DOHH2 (cell line): ENCODE measurements around the gene BIRC7.

Source experiments
- H3F3A ChIP-seq: fragments of 200-600 bp; sonication (generic), shearing (Covaris generic); 2 replicates; pipeline ENCODE4 v1.6.0; 2016; ENCODE audit warnings: antibody characterized with exemption, mild to moderate bottlenecking; ENCODE audit not compliant: control insufficient read depth, insufficient read depth
- H3K27ac ChIP-seq: fragments of 200-600 bp; sonication (generic); 2 replicates; pipeline ENCODE4 v1.5.1; 2014; ENCODE audit warnings: low read depth, mild to moderate bottlenecking, low read length, moderate library complexity
- H3K27me3 ChIP-seq: fragments of 200-600 bp; sonication (generic); 2 replicates; pipeline ENCODE4 v1.6.1; 2014; ENCODE audit warnings: mild to moderate bottlenecking, low read length, mixed read lengths; ENCODE audit not compliant: control insufficient read depth
- H3K36me3 ChIP-seq: fragments of 200-600 bp; sonication (generic); 2 replicates; pipeline ENCODE4 v1.6.1; 2014; ENCODE audit warnings: mild to moderate bottlenecking, low read length, moderate library complexity, mixed read lengths; ENCODE audit not compliant: control insufficient read depth
- H3K4me1 ChIP-seq: fragments of 200-600 bp; sonication (generic); 2 replicates; pipeline ENCODE4 v1.6.1; 2014; ENCODE audit warnings: mild to moderate bottlenecking, low read length, mixed read lengths; ENCODE audit not compliant: control insufficient read depth
- H3K4me2 ChIP-seq: fragments of 200-600 bp; sonication (generic); 2 replicates; pipeline ENCODE4 v1.6.0; 2014; ENCODE audit warnings: mild to moderate bottlenecking, low read length, moderate library complexity
- H3K4me3 ChIP-seq: fragments of 200-600 bp; sonication (generic); 2 replicates; pipeline ENCODE4 v1.5.1; 2014; ENCODE audit warnings: mild to moderate bottlenecking, low read length, mixed read lengths
- H3K79me2 ChIP-seq: fragments of 200-600 bp; sonication (generic); 2 replicates; pipeline ENCODE4 v1.6.1; 2014; ENCODE audit warnings: mild to moderate bottlenecking, low read length, mixed read lengths; ENCODE audit not compliant: control insufficient read depth
- H3K9me2 ChIP-seq: fragments of 200-600 bp; sonication (generic); replicated peaks from 2 replicates; pipeline ENCODE4 v1.6.1; 2014; ENCODE audit warnings: mild to moderate bottlenecking, low read length, mixed read lengths; ENCODE audit not compliant: control insufficient read depth
- H3K9me3 ChIP-seq: fragments of 200-600 bp; sonication (generic); 2 replicates; pipeline ENCODE4 v1.6.1; 2014; ENCODE audit warnings: antibody characterized with exemption, low read length, mixed read lengths; ENCODE audit not compliant: control insufficient read depth, insufficient read depth
- H4K20me1 ChIP-seq: fragments of 200-600 bp; sonication (generic); 2 replicates; pipeline ENCODE4 v1.6.0; 2014; ENCODE audit warnings: low read depth, mild to moderate bottlenecking, antibody characterized with exemption, low read length, moderate library complexity; ENCODE audit not compliant: control insufficient read depth, insufficient read depth
- EZH2phosphoT487 ChIP-seq: fragments of 200-600 bp; sonication (generic); IDR thresholded peaks from 2 replicates; pipeline ENCODE4 v1.6.1; 2017; ENCODE audit warnings: borderline replicate concordance, mild to moderate bottlenecking, antibody characterized with exemption, low read length, moderate library complexity, mixed read lengths
- TF ChIP-seq, protein P1 (sequence below): fragments of 200-600 bp; sonication (generic); IDR thresholded peaks from one replicate; pipeline ENCODE4 v1.5.1; 2014; ENCODE audit warnings: antibody characterized with exemption, mild to moderate bottlenecking, low read depth, low read length; ENCODE audit not compliant: poor library complexity, severe bottlenecking

Gene BIRC7

DNA sequence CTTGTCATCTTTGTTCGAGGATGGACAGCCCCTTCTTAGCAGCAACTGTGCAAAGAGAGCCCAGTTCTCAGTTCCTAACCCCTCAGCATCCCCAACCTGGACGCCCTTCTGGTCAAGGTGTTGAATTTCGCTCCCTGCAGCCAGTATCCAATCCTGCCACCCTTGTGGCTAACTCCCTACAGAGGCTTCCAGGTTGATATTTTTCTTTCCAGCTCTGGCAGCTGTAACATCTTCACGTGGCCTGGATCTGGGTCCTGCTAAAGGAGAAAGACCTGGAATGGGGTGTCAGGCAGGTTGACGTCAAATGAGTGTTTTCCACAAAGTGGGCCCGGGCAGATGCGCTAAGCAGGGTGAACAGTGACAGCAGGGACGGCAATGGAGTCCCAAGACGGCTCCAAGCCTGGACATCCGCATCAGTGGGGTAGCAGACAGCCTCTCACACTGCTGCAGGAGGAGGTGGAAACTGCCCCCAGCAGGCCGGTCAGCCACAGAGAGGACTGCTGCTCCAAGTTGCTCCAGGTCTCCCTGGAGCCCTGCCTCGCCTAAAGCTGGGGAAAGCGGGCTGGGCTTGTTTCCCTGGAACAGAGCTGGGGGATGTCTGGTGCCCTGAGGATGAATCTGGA, 18.7 kb upstream of the BIRC7 start:
- peaks cover 28% of the 10 kb centered on the region for H3K4me1 ChIP-seq
- H3K79me2 ChIP-seq = peaks cover 40% of the 10 kb centered on the region
- H3K27me3 ChIP-seq = no peaks in the 10 kb centered on the region
- peak overlapping the region; percentile 83 for H3K4me3 ChIP-seq
- H4K20me1 ChIP-seq = peaks cover 28% of the 10 kb centered on the region
- no peak for TF ChIP-seq EZH2phosphoT487
- TF ChIP-seq, protein P1, sequence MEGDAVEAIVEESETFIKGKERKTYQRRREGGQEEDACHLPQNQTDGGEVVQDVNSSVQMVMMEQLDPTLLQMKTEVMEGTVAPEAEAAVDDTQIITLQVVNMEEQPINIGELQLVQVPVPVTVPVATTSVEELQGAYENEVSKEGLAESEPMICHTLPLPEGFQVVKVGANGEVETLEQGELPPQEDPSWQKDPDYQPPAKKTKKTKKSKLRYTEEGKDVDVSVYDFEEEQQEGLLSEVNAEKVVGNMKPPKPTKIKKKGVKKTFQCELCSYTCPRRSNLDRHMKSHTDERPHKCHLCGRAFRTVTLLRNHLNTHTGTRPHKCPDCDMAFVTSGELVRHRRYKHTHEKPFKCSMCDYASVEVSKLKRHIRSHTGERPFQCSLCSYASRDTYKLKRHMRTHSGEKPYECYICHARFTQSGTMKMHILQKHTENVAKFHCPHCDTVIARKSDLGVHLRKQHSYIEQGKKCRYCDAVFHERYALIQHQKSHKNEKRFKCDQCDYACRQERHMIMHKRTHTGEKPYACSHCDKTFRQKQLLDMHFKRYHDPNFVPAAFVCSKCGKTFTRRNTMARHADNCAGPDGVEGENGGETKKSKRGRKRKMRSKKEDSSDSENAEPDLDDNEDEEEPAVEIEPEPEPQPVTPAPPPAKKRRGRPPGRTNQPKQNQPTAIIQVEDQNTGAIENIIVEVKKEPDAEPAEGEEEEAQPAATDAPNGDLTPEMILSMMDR = no peak
- peak overlapping the region; percentile 38; the same call in 1 of the 2 replicates for H3K27ac ChIP-seq
- peak overlapping the region; percentile 96 for H3K4me2 ChIP-seq
- no peaks in the 10 kb centered on the region for H3K9me2 ChIP-seq
- no peaks in the 10 kb centered on the region for H3F3A ChIP-seq
- no peaks in the 10 kb centered on the region for H3K9me3 ChIP-seq
- H3K36me3 ChIP-seq = peaks cover 37% of the 10 kb centered on the region

DNA sequence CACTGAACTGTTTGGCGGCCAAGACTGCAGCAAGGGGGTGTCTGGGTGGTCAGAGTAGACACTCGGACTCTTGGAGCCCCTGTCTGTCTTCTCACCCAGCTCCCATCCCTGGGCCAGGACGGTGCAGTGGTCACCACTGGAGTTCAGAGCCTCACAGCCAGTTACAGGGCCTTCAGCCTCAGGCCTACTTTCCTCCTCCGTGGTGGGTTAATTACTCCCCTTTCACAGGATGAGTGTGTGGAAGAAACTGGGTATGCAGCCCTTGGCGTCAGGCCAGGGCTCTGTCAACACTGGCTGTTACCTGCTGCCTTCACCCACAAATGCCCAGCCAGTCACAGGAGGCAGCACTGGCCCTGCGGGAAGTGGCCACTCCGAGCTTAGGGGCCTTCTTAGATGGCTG, 18.0 kb upstream of the BIRC7 start:
- Histone ChIP-seq H4K20me1 (peaks cover 20% of the 10 kb centered on the region), H3K27ac (no peak overlapping the region), H3K9me2 (no peaks in the 10 kb centered on the region), H3F3A (no peaks in the 10 kb centered on the region), H3K79me2 (peaks cover 33% of the 10 kb centered on the region), H3K4me1 (peaks cover 28% of the 10 kb centered on the region), H3K4me2 (no peak overlapping the region), H3K27me3 (no peaks in the 10 kb centered on the region), H3K9me3 (no peaks in the 10 kb centered on the region), H3K36me3 (peaks cover 30% of the 10 kb centered on the region), H3K4me3 (no peak overlapping the region)
- TF ChIP-seq, protein P1 = no peak
- TF ChIP-seq EZH2phosphoT487 = no peak

DNA sequence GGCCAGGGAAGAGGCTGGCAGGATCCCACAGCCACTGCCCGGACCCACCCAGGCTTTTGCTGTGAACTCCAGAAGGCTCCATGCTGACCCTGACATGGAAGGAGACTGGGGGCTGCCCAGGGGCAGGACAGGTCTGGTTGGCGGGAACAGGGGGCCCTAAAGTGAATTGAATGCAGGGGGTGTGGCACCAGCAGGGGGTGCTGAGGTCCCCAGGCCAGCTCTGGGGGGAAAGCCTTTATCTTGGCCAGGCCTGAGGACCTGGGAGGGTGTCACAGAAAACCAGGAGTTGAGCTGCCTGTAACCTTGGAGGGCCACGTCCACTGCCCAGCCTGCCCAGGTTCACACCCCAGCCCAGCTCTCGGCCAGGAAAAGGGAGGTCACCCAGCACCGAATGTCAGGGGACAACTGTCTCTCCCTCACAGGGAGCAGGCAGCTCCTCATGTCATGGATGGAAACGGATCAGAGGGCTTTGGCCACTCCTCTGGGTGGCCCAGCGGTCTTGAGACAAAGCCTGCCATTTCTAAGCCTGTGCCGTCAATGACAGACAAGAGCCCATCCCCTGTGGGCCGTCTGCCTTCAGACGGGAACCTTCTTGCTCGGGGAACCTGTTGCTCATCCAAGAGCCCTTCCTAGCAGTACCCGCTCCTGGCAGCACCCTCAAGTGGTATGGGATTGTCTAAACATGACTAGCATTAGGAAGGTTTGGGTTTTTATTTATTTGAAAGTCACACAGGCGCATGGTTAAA, 16.8 kb upstream of the BIRC7 start:
- no peaks in the 10 kb centered on the region for H3K9me2 ChIP-seq
- no peaks in the 10 kb centered on the region for H3K27me3 ChIP-seq
- TF ChIP-seq EZH2phosphoT487 = no peak
- TF ChIP-seq, protein P1 = peak; percentile 28
- H4K20me1 ChIP-seq = peaks cover 13% of the 10 kb centered on the region
- peaks cover 22% of the 10 kb centered on the region for H3K4me1 ChIP-seq
- no peaks in the 10 kb centered on the region for H3K9me3 ChIP-seq
- H3K36me3 ChIP-seq = peaks cover 18% of the 10 kb centered on the region
- peaks cover 21% of the 10 kb centered on the region for H3K79me2 ChIP-seq
- H3K4me2 ChIP-seq = no peak overlapping the region
- no peak overlapping the region for H3K27ac ChIP-seq
- H3K4me3 ChIP-seq = no peak overlapping the region
- no peaks in the 10 kb centered on the region for H3F3A ChIP-seq
